Measurements from ENCODE around the gene ABCC5. TPM values are rescaled to one million over a fixed set of nuclear protein-coding genes. Genes with fewer than 3 reads are reported as not detected.
"Not testable (repeated sequence)": the region's sequence is repeated elsewhere in the genome, so short reads cannot be mapped to it uniquely, and the experiment has no call there.

ABCC5 gene
- total and polyA plus RNA-seq, 2 donors = 13.8 to 33.2 TPM

DNA sequence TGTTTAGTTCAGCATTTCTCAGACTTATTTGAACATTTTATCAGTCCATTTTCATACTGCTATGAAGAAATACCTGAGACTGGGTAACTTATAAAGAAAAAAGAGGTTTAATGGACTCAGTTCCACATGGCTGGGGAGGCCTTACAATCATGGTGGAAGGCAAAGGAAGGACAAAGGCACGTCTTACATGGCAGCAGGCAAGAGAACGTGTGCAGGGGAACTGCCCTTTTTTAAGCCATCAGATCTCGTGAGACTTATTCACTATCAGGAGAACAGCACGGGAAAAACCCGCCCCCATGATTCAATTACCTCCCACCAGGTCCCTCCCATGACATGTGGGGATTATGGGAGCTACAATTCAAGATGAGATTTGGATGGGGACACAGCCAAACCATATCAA, 7.6 kb upstream of the ABCC5 start:
- H3K9me3 ChIP-seq (ENCODE audit: control insufficient read depth in 2 of 2, insufficient read depth in 1 of 2, low read length in 1 of 2); DNase-seq (ENCODE audit: low read depth in 6 of 9, low spot score in 9 of 9); H3K4me1 ChIP-seq (ENCODE audit: control insufficient read depth in 2 of 2, insufficient read depth in 2 of 2, low read length in 2 of 2); H3K27me3 ChIP-seq (ENCODE audit: control insufficient read depth in 2 of 2, insufficient read depth in 1 of 2, low read length in 1 of 2); H3K36me3 ChIP-seq (ENCODE audit: control insufficient read depth in 2 of 2, insufficient read depth in 2 of 2, low read length in 1 of 2); H3K4me3 ChIP-seq (ENCODE audit: low read length in 2 of 2); H3K27ac ChIP-seq (ENCODE audit: low read depth in 1 of 2, low read length in 1 of 2): not testable (repeated sequence)
- WGBS = 88% methylated on average over 5 of the region's 5 CpGs

DNA sequence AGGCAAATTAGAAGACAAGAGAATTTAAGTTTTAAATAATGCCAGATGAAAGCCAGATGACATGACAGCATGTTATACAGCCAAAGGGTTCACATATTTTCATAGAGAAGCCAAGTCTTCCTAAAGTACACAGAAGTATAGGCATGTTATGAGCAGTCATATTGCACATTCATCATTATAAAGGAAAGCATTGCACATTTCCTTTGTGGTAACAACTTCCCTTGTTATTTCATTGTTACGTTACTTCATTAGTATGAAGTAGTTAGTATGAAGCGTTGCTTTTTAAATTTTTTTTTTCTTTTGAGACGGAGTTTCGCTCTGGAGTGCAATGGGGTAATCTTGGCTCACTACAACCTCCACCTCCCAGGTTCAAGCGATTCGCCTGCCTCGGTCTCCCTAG, 4.6 kb upstream of the ABCC5 start:
- Histone ChIP-seq H3K4me3 (ENCODE audit: low read length in 2 of 2) (no peak overlapping the region), H3K9me3 (ENCODE audit: control insufficient read depth in 2 of 2, insufficient read depth in 1 of 2, low read length in 1 of 2) (no peaks in the 10 kb centered on the region), H3K36me3 (ENCODE audit: control insufficient read depth in 2 of 2, insufficient read depth in 2 of 2, low read length in 1 of 2) (no peaks in the 10 kb centered on the region), H3K27ac (ENCODE audit: low read depth in 1 of 2, low read length in 1 of 2) (no peak overlapping the region), H3K27me3 (ENCODE audit: control insufficient read depth in 2 of 2, insufficient read depth in 1 of 2, low read length in 1 of 2) (peaks cover 0 to 9% of the 10 kb centered on the region in 2 donors), H3K4me1 (ENCODE audit: control insufficient read depth in 2 of 2, insufficient read depth in 2 of 2, low read length in 2 of 2) (peaks cover 0 to 5% of the 10 kb centered on the region in 2 donors)
- 29% methylated on average over 7 of the region's 7 CpGs for WGBS
- DNase-seq (ENCODE audit: low read depth in 6 of 9, low spot score in 9 of 9) = no peak

GRCh38 chr3:184018424-184018973, 815 bp upstream of the ABCC5 start:
- H3K36me3 ChIP-seq (ENCODE audit: control insufficient read depth in 2 of 2, insufficient read depth in 2 of 2, low read length in 1 of 2) = peaks cover 0 to 2% of the 10 kb centered on the region in 2 donors
- H3K9me3 ChIP-seq (ENCODE audit: control insufficient read depth in 2 of 2, insufficient read depth in 1 of 2, low read length in 1 of 2) = no peaks in the 10 kb centered on the region
- no peak for DNase-seq (ENCODE audit: low read depth in 6 of 9, low spot score in 9 of 9)
- peaks cover 0 to 9% of the 10 kb centered on the region in 2 donors for H3K27me3 ChIP-seq (ENCODE audit: control insufficient read depth in 2 of 2, insufficient read depth in 1 of 2, low read length in 1 of 2)
- 93% methylated on average over 21 of the region's 21 CpGs for WGBS
- no peak overlapping the region for H3K27ac ChIP-seq (ENCODE audit: low read depth in 1 of 2, low read length in 1 of 2)
- peaks cover 5 to 22% of the 10 kb centered on the region in 2 donors for H3K4me1 ChIP-seq (ENCODE audit: control insufficient read depth in 2 of 2, insufficient read depth in 2 of 2, low read length in 2 of 2)
- peak overlapping the region; percentile 79 to 100 for H3K4me3 ChIP-seq (ENCODE audit: low read length in 2 of 2)

DNA sequence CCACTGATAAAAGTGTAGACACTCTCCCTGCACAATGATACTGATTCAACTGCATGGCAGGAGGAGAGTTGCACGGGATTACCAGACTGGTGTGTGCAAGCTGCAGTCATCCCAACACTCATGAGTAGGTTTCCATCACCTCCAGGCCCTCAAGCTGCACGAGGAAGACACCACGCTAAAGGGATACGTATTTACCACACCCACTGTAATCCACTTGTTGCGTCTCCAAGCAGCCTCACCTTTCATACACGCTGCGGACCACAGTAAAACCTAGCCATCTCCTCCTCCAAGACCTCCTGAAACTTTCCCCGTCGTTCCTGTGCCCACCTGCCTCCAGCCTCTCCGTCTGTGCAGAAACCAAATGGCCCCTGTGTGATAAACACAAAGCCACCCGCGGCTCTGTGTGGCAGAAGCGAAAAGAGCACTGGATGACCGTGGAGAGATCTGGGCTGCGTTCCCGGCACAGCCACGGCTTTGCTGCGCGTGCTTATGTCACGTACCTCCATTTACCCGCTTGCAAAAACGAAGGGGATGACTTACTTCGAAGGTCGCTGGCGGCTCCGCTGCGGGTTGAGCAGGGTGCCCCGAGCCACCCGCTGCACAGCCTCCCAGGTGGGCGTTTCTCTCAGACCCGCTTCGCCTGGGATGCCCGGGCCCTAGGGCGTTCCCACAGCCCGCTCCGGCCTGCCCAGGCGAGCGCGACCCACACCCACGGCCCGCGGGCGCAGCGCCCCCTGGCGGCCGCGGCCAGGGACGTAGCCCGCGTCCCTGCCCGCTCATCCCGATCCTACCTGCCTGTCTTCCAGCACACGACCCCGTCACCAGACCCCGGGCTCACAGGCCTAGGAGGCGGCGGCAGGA, 643 bp downstream of the ABCC5 start:
- H3K36me3 ChIP-seq (ENCODE audit: control insufficient read depth in 2 of 2, insufficient read depth in 2 of 2, low read length in 1 of 2) = peaks cover 5 to 10% of the 10 kb centered on the region in 2 donors
- H3K27ac ChIP-seq (ENCODE audit: low read depth in 1 of 2, low read length in 1 of 2) = peak overlapping the region in 1 of 2 donors; percentile 61
- DNase-seq (ENCODE audit: low read depth in 6 of 9, low spot score in 9 of 9) = peak in 8 of 9 donors; percentile 20 to 77 (median 56)
- H3K4me1 ChIP-seq (ENCODE audit: control insufficient read depth in 2 of 2, insufficient read depth in 2 of 2, low read length in 2 of 2) = peaks cover 5 to 22% of the 10 kb centered on the region in 2 donors
- 16% methylated on average over 57 of the region's 57 CpGs for WGBS
- peaks cover 0 to 9% of the 10 kb centered on the region in 2 donors for H3K27me3 ChIP-seq (ENCODE audit: control insufficient read depth in 2 of 2, insufficient read depth in 1 of 2, low read length in 1 of 2)
- peak overlapping the region; percentile 79 to 100 for H3K4me3 ChIP-seq (ENCODE audit: low read length in 2 of 2)
- H3K9me3 ChIP-seq (ENCODE audit: control insufficient read depth in 2 of 2, insufficient read depth in 1 of 2, low read length in 1 of 2) = no peaks in the 10 kb centered on the region

GRCh38 chr3:184016169-184016570, 1.5 kb downstream of the ABCC5 start:
- peaks cover 0 to 9% of the 10 kb centered on the region in 2 donors for H3K27me3 ChIP-seq (ENCODE audit: control insufficient read depth in 2 of 2, insufficient read depth in 1 of 2, low read length in 1 of 2)
- H3K4me1 ChIP-seq (ENCODE audit: control insufficient read depth in 2 of 2, insufficient read depth in 2 of 2, low read length in 2 of 2) = peaks cover 5 to 22% of the 10 kb centered on the region in 2 donors
- H3K36me3 ChIP-seq (ENCODE audit: control insufficient read depth in 2 of 2, insufficient read depth in 2 of 2, low read length in 1 of 2) = peaks cover 5 to 13% of the 10 kb centered on the region in 2 donors
- DNase-seq (ENCODE audit: low read depth in 6 of 9, low spot score in 9 of 9) = no peak
- H3K4me3 ChIP-seq (ENCODE audit: low read length in 2 of 2) = no peak overlapping the region
- H3K27ac ChIP-seq (ENCODE audit: low read depth in 1 of 2, low read length in 1 of 2) = no peak overlapping the region
- H3K9me3 ChIP-seq (ENCODE audit: control insufficient read depth in 2 of 2, insufficient read depth in 1 of 2, low read length in 1 of 2) = no peaks in the 10 kb centered on the region
- WGBS = 88% methylated on average over 5 of the region's 5 CpGs

- H3K9me3 ChIP-seq (ENCODE audit: control insufficient read depth in 2 of 2, insufficient read depth in 1 of 2, low read length in 1 of 2) = no peaks in the 10 kb centered on the region
- 96% methylated on average over 10 of the region's 10 CpGs for WGBS
- H3K27me3 ChIP-seq (ENCODE audit: control insufficient read depth in 2 of 2, insufficient read depth in 1 of 2, low read length in 1 of 2) = peaks cover 0 to 9% of the 10 kb centered on the region in 2 donors
- no peak for DNase-seq (ENCODE audit: low read depth in 6 of 9, low spot score in 9 of 9)
- H3K36me3 ChIP-seq (ENCODE audit: control insufficient read depth in 2 of 2, insufficient read depth in 2 of 2, low read length in 1 of 2) = peaks cover 5 to 13% of the 10 kb centered on the region in 2 donors
- H3K4me3 ChIP-seq (ENCODE audit: low read length in 2 of 2) = no peak overlapping the region
- H3K4me1 ChIP-seq (ENCODE audit: control insufficient read depth in 2 of 2, insufficient read depth in 2 of 2, low read length in 2 of 2) = peaks cover 5 to 22% of the 10 kb centered on the region in 2 donors
- no peak overlapping the region for H3K27ac ChIP-seq (ENCODE audit: low read depth in 1 of 2, low read length in 1 of 2)
Measured at GRCh38 chr3:184015381-184016019, 2.2 kb downstream of the ABCC5 start.

DNA sequence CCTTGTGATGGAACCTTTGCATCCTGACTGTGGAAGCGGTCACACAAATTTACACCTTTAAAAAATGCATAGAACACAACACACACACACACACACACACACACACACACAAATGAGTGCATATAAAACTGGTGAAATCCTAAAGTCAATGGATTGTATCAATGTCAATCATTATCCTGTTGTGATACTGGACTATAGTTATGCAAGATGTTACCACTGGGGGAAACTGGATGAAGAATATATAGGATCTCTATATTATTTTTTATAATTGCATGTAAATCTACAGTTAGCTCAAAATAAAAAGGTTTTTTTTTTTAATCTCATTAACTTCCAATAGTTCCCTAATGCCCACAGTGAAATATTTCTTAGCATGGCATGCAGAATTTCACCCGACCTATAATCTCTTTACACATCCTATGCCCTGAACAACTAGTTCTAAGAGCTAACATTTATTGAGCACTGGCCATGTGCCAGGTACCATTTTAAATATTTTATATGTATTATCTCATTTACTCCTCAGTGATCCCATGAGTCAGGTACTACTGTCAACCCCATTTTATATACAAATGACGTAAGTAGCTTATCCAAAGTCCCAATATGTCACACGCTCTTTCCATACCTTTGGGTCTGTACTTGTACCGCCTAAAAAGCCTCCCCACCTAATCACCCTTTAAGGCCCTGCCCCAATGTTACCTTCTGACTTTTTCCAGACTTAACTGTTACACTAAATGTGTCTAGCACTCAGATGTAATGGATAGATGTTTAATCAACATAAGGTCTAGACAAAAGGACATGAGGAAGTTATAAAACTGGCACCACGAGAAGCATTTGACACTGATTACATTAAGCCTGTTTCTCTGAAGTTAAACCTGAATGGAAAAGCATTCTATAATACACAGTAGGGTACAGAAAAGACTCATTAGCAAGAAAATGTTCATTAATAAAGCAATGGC, 5.5 kb downstream of the ABCC5 start:
- 99% methylated on average over 6 of the region's 6 CpGs for WGBS
- Histone ChIP-seq H3K4me3 (ENCODE audit: low read length in 2 of 2) (no peak overlapping the region), H3K27me3 (ENCODE audit: control insufficient read depth in 2 of 2, insufficient read depth in 1 of 2, low read length in 1 of 2) (no peaks in the 10 kb centered on the region), H3K4me1 (ENCODE audit: control insufficient read depth in 2 of 2, insufficient read depth in 2 of 2, low read length in 2 of 2) (peaks cover 5 to 16% of the 10 kb centered on the region in 2 donors), H3K36me3 (ENCODE audit: control insufficient read depth in 2 of 2, insufficient read depth in 2 of 2, low read length in 1 of 2) (peaks cover 5 to 19% of the 10 kb centered on the region in 2 donors), H3K27ac (ENCODE audit: low read depth in 1 of 2, low read length in 1 of 2) (no peak overlapping the region), H3K9me3 (ENCODE audit: control insufficient read depth in 2 of 2, insufficient read depth in 1 of 2, low read length in 1 of 2) (no peaks in the 10 kb centered on the region)
- DNase-seq (ENCODE audit: low read depth in 6 of 9, low spot score in 9 of 9) = no peak

DNA sequence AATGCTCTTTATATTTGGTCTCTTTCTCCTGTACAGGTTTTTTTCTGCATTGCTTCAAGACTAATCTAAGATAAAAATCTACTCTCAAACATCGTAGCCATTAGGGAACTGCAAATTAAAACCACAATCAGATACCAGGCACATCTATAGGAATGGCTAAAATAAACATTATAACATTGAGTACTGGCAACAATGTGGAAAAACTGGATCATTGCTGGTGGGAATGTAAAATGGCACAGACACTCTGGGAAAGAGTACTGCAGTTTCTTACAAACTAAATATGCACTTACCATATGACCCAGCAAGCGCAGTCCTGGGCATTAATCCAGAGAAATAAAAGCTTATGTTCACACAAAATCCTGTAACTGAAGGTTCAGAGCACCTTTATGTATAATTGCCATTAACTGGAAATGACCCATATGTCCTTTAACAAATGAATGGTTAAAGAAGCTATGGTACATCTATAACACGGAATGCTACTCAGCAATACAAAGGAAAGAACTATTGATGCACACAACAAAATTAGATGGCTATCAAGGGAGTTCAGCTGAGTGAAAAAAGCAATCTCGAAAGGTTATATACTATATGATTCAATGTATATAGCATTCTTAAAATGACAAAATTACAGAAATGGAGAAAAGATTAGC, 6.3 kb downstream of the ABCC5 start:
- peaks cover 5 to 19% of the 10 kb centered on the region in 2 donors for H3K36me3 ChIP-seq (ENCODE audit: control insufficient read depth in 2 of 2, insufficient read depth in 2 of 2, low read length in 1 of 2)
- H3K27me3 ChIP-seq (ENCODE audit: control insufficient read depth in 2 of 2, insufficient read depth in 1 of 2, low read length in 1 of 2) = no peaks in the 10 kb centered on the region
- no peaks in the 10 kb centered on the region for H3K9me3 ChIP-seq (ENCODE audit: control insufficient read depth in 2 of 2, insufficient read depth in 1 of 2, low read length in 1 of 2)
- peaks cover 0 to 8% of the 10 kb centered on the region in 2 donors for H3K4me1 ChIP-seq (ENCODE audit: control insufficient read depth in 2 of 2, insufficient read depth in 2 of 2, low read length in 2 of 2)
- 92% methylated on average over 4 of the region's 4 CpGs for WGBS
- no peak for DNase-seq (ENCODE audit: low read depth in 6 of 9, low spot score in 9 of 9)
- no peak overlapping the region for H3K4me3 ChIP-seq (ENCODE audit: low read length in 2 of 2)
- H3K27ac ChIP-seq (ENCODE audit: low read depth in 1 of 2, low read length in 1 of 2) = no peak overlapping the region

Data from thymus (tissue), 11 donors.